ENCODE results near the gene OR2S2. TPM values are rescaled to one million over a fixed set of nuclear protein-coding genes. Genes with fewer than 3 reads are reported as not detected.

Gene OR2S2, protein sequence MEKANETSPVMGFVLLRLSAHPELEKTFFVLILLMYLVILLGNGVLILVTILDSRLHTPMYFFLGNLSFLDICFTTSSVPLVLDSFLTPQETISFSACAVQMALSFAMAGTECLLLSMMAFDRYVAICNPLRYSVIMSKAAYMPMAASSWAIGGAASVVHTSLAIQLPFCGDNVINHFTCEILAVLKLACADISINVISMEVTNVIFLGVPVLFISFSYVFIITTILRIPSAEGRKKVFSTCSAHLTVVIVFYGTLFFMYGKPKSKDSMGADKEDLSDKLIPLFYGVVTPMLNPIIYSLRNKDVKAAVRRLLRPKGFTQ
- 0.14 and 0.22 TPM in 2 replicates for total RNA-seq

DNA sequence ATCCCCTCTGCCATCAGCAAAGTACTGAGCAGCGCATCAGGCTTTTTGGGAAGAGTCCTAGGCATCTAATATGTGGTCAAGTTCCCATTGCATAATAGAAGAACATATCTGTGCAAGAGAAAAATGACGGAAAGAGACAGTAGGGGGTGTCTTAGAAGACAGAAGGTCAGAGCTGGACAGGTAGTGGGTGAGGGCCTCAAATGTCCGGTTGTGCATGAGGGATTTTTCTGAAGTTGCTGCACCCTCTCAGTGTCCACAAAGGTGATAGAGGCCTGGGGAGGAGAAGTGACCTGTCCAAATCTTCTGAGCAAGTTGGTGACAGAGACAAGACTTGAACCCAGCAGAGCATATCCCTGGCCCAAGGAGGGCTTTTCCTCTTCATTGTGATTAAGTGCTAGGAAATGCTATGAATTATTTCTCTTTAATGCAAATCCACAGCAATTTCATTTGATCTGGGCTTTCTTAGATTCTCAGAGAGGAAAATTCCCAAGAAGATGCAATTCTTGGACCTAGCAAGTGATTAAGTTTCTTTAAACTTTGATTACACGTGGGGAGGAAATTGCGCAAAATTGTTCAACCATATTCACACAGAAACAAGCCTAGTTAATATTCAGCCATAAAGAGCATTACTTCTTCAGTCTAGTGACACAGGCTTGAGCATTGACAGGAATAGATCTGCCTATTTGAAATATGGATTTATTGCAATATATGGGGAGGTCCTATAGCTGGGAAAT lies at the start of gene OR2S2:
Gene OR2S2 (minus strand): TSS at position 51 of the 734 bp plus-strand sequence. CDS start 56 bp downstream, outside the sequence.

DNA sequence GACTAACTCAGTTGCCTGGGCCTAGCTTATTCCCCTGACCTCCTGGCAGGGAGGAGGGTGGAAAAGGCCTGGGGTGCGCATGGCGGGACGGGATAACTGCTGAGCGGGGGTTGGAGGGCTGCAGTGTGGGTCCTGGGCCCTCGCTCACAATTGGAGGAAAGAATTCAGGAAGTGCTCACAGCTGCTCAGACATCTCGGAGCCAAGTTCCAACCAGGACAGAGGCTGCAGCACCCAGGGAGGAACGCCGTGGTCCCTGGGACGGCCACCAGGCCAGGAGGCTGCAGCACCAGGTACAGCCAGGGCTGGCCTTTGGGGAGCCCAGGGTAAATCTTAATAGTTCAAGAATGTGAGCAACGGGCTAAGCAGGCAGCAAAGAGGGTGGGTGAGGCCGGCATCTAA lies 48.7 kb downstream of the OR2S2 start, which contains the start of gene SPAAR:
Gene SPAAR (plus strand): TSS at position 217 of the 400 bp plus-strand sequence. CDS start 974 bp downstream, outside the sequence.

Other genes with a start within 250 kb of the OR2S2 start
- 382 and 598 TPM in 2 replicates for gene TLN1, start 226.0 kb downstream of the OR2S2 start, total RNA-seq
- 125 and 128 TPM in 2 replicates for gene CREB3, start 225.5 kb downstream of the OR2S2 start, total RNA-seq
- gene GBA2, start 208.9 kb downstream of the OR2S2 start, total RNA-seq, result 41.9 and 42.0 TPM in 2 replicates
- gene RGP1, start 208.9 kb downstream of the OR2S2 start, total RNA-seq, result 17.1 and 23.6 TPM in 2 replicates
- not detected in 2 replicates for gene MSMP, start 203.9 kb downstream of the OR2S2 start, total RNA-seq
- 14.0 and 22.3 TPM in 2 replicates for gene NPR2, start 166.6 kb downstream of the OR2S2 start, total RNA-seq
- gene SPAG8, start 145.9 kb downstream of the OR2S2 start, total RNA-seq, result 0.66 and 1.0 TPM in 2 replicates
- gene HINT2, start 143.1 kb downstream of the OR2S2 start, total RNA-seq, result 16.6 and 26.7 TPM in 2 replicates
- gene FAM221B, start 129.4 kb downstream of the OR2S2 start, total RNA-seq, result not detected in 2 replicates
- gene TMEM8B, start 128.9 kb downstream of the OR2S2 start, total RNA-seq, result 0.86 and 2.6 TPM in 2 replicates
- gene OR13J1, start 87.8 kb downstream of the OR2S2 start, total RNA-seq, result not detected in 2 replicates
- gene HRCT1, start 52.0 kb downstream of the OR2S2 start, total RNA-seq, result 0.43 TPM in 1 of 2 replicates, not detected in the other
- not detected in 2 replicates for gene SPAAR, start 48.7 kb downstream of the OR2S2 start, total RNA-seq
- gene RECK, start 78.8 kb upstream of the OR2S2 start, total RNA-seq, result 13.8 and 17.9 TPM in 2 replicates
- gene GLIPR2, start 178.6 kb upstream of the OR2S2 start, total RNA-seq, result 14.0 and 53.0 TPM in 2 replicates
- gene CCIN, start 211.2 kb upstream of the OR2S2 start, total RNA-seq, result 0.22 and 3.4 TPM in 2 replicates
- 197 and 420 TPM in 2 replicates for gene CLTA, start 232.8 kb upstream of the OR2S2 start, total RNA-seq